ENCODE measurements around the gene SLC26A4. TPM values are rescaled to one million over a fixed set of nuclear protein-coding genes. Genes with fewer than 3 reads are reported as not detected.

Gene SLC26A4
- total RNA-seq, 1 experiment from 2014 or later: not detected

- Histone ChIP-seq H3K9me3 (ENCODE audit: low read length) (no peaks in the 10 kb centered on the region), H3K79me2 (ENCODE audit: low read length) (no peaks in the 10 kb centered on the region), H3K36me3 (ENCODE audit: low read depth, low read length) (no peaks in the 10 kb centered on the region), H3K9me2 (replicated peaks; ENCODE audit: low read length) (no peaks in the 10 kb centered on the region), H3K4me3 (ENCODE audit: low read length) (no peak overlapping the region), H3F3A (ENCODE audit: low read length, unreplicated experiment) (no peaks in the 10 kb centered on the region), H4K20me1 (ENCODE audit: low read length) (no peaks in the 10 kb centered on the region), H3K27ac (ENCODE audit: low read length) (no peak overlapping the region), H3K9ac (ENCODE audit: low read length) (no peak overlapping the region), H3K27me3 (ENCODE audit: low read length) (no peaks in the 10 kb centered on the region), H3K4me1 (ENCODE audit: insufficient read depth, low read length) (no peaks in the 10 kb centered on the region), H3K4me2 (ENCODE audit: low read length) (no peak overlapping the region), H2AFZ (ENCODE audit: low read length) (no peak overlapping the region)
- ChIA-PET CTCF (interaction anchor here (0.6 to 2.0 kb wide), 6 partner anchors 141 to 272 kb away, joined by 3 to 14 read pairs (median 6); no protein-coding TSS in a partner anchor), POLR2A (ENCODE audit: unreplicated experiment) (no interaction called here)
- TF ChIP-seq EZH2phosphoT487 (IDR thresholded peaks at IDR 0.05; ENCODE audit: borderline replicate concordance, low read length) (no peak), CTCF (conservative IDR thresholded peaks at IDR 0.05; ENCODE audit: low read depth, low read length) (no peak), EZH2 (IDR thresholded peaks at IDR 0.05; ENCODE audit: low read length, unreplicated experiment) (no peak)
- no peak for DNase-seq
- no TSS peak for BruUV-seq (replicated peaks)
- no peak for ATAC-seq
- intact Hi-C loops (cut with micrococcal nuclease): no loop called here
Observed at GRCh38 chr7:107726356-107727130, 65.9 kb downstream of the SLC26A4 start.

GRCh38 chr7:107728276-107728675, 67.6 kb downstream of the SLC26A4 start:
- DNase-seq (no peak), ATAC-seq (no peak)
- TF ChIP-seq EZH2phosphoT487 (IDR thresholded peaks at IDR 0.05; ENCODE audit: borderline replicate concordance, low read length): no peak
- TF ChIP-seq EZH2 (IDR thresholded peaks at IDR 0.05; ENCODE audit: low read length, unreplicated experiment): no peak
- no peak for TF ChIP-seq CTCF (conservative IDR thresholded peaks at IDR 0.05; ENCODE audit: low read depth, low read length)
- no TSS peak for BruUV-seq (replicated peaks)
- no peak overlapping the region for H3K4me3 ChIP-seq (ENCODE audit: low read length)
- no peak overlapping the region for H3K4me2 ChIP-seq (ENCODE audit: low read length)
- H3K27ac ChIP-seq (ENCODE audit: low read length): no peak overlapping the region
- H3K27me3 ChIP-seq (ENCODE audit: low read length): no peaks in the 10 kb centered on the region
- H3K9me2 ChIP-seq (replicated peaks; ENCODE audit: low read length): no peaks in the 10 kb centered on the region
- H3F3A ChIP-seq (ENCODE audit: low read length, unreplicated experiment): no peaks in the 10 kb centered on the region
- ChIA-PET CTCF (no interaction called here), POLR2A (ENCODE audit: unreplicated experiment) (no interaction called here)
- no peaks in the 10 kb centered on the region for H4K20me1 ChIP-seq (ENCODE audit: low read length)
- no peaks in the 10 kb centered on the region for H3K79me2 ChIP-seq (ENCODE audit: low read length)
- H3K9ac ChIP-seq (ENCODE audit: low read length): no peak overlapping the region
- H2AFZ ChIP-seq (ENCODE audit: low read length): no peak overlapping the region
- H3K36me3 ChIP-seq (ENCODE audit: low read depth, low read length): no peaks in the 10 kb centered on the region
- intact Hi-C loops (cut with micrococcal nuclease): no loop called here
- no peaks in the 10 kb centered on the region for H3K4me1 ChIP-seq (ENCODE audit: insufficient read depth, low read length)
- no peaks in the 10 kb centered on the region for H3K9me3 ChIP-seq (ENCODE audit: low read length)
